Neural cell (in vitro differentiated cells): ENCODE results near the gene KIAA1958. TPM values are rescaled to one million over a fixed set of nuclear protein-coding genes. Genes with fewer than 3 reads are reported as not detected.

Experiments
- H2AFZ ChIP-seq: fragments of 200-600, 300-800 bp; sonication (generic), shearing (Covaris generic); 2 replicates; pipeline ENCODE4 v1.6.0; 2014; ENCODE audit warnings: low read depth, mild to moderate bottlenecking, antibody characterized with exemption, low read length, moderate library complexity
- H3F3A ChIP-seq: fragments of 200-600 bp; shearing (Covaris generic); 2 replicates; pipeline ENCODE4 v1.6.1; 2016; ENCODE audit warnings: mild to moderate bottlenecking, moderate library complexity, mixed read lengths, antibody characterized with exemption, low read length; ENCODE audit not compliant: insufficient read depth, poor library complexity, severe bottlenecking
- H3K27ac ChIP-seq: fragments of 200-600, 300-800 bp; sonication (generic), shearing (Covaris generic); 2 replicates; pipeline ENCODE4 v1.5.1; 2014; ENCODE audit warnings: mild to moderate bottlenecking, low read length, moderate library complexity
- H3K27me3 ChIP-seq: fragments of 300-800, 200-600 bp; sonication (generic), shearing (Covaris generic); 2 replicates; pipeline ENCODE4 v1.6.0; 2014; ENCODE audit warnings: mild to moderate bottlenecking, low read depth, low read length, moderate library complexity; ENCODE audit not compliant: insufficient read depth
- H3K36me3 ChIP-seq: fragments of 300-800, 200-600 bp; sonication (generic), shearing (Covaris generic); 2 replicates; pipeline ENCODE4 v1.5.1; 2014; ENCODE audit warnings: mild to moderate bottlenecking, antibody characterized with exemption, low read length, moderate library complexity; ENCODE audit not compliant: insufficient read depth
- H3K4me2 ChIP-seq: fragments of 300-800, 200-600 bp; sonication (generic), shearing (Covaris generic); 2 replicates; pipeline ENCODE4 v1.6.0; 2014; ENCODE audit warnings: mild to moderate bottlenecking, low read length
- H3K4me3 ChIP-seq: fragments of 300-800, 200-600 bp; sonication (generic), shearing (Covaris generic); 2 replicates; pipeline ENCODE4 v1.5.1; 2014; ENCODE audit warnings: mild to moderate bottlenecking, low read length, moderate library complexity
- H3K79me2 ChIP-seq: fragments of 200-600 bp; shearing (Covaris generic); replicated peaks from 2 replicates; pipeline ENCODE4 v1.6.0; 2014; ENCODE audit warnings: mild to moderate bottlenecking, low read length, moderate library complexity; ENCODE audit not compliant: insufficient read depth
- H3K9ac ChIP-seq: fragments of 300-800, 200-600 bp; sonication (generic), shearing (Covaris generic); 2 replicates; pipeline ENCODE4 v1.6.1; 2016; ENCODE audit warnings: mild to moderate bottlenecking, low read length, mixed read lengths
- H3K9me2 ChIP-seq: fragments of 200-600 bp; shearing (Covaris generic); 2 replicates; pipeline ENCODE4 v1.6.1; 2016; ENCODE audit warnings: mild to moderate bottlenecking, low read length, mixed read lengths; ENCODE audit not compliant: insufficient read depth
- H3K9me3 ChIP-seq: fragments of 200-600, 300-800 bp; sonication (generic), shearing (Covaris generic); 2 replicates; pipeline ENCODE4 v1.6.1; 2016; ENCODE audit warnings: mild to moderate bottlenecking, mixed run types, low read length, moderate library complexity, mixed read lengths
- H4K20me1 ChIP-seq: fragments of 200-600 bp; shearing (Covaris generic); 2 replicates; pipeline ENCODE4 v1.6.1; 2016; ENCODE audit warnings: mild to moderate bottlenecking, mixed run types; ENCODE audit not compliant: insufficient read depth
- EP300 ChIP-seq: fragments of 450-650 bp; conservative IDR thresholded peaks from 2 replicates; pipeline ENCODE4 v1.6.1; 2014; ENCODE audit warnings: antibody characterized with exemption, mild to moderate bottlenecking, moderate library complexity; ENCODE audit not compliant: poor library complexity, severe bottlenecking
- EZH2 ChIP-seq: fragments of 200-600, 300-800 bp; shearing (Covaris generic), sonication (generic); IDR thresholded peaks from 2 replicates; pipeline ENCODE4 v1.6.1; 2014; ENCODE audit warnings: antibody characterized with exemption, low read length, borderline replicate concordance, mild to moderate bottlenecking; ENCODE audit not compliant: insufficient read depth, poor library complexity, severe bottlenecking
- MXI1 ChIP-seq: fragments of 450-650 bp; conservative IDR thresholded peaks from 2 replicates; pipeline ENCODE4 v1.6.1; 2014; ENCODE audit warnings: antibody characterized with exemption, mild to moderate bottlenecking; ENCODE audit not compliant: poor library complexity, severe bottlenecking
- POLR2AphosphoS5 ChIP-seq: IDR thresholded peaks from 2 replicates; pipeline ENCODE4 v1.6.1; 2012
- RAD21 ChIP-seq: fragments of 450-650 bp; conservative IDR thresholded peaks from 2 replicates; pipeline ENCODE4 v1.6.1; 2014; ENCODE audit warnings: antibody characterized with exemption, mild to moderate bottlenecking, moderate library complexity
- SMC3 ChIP-seq: fragments of 450-650 bp; conservative IDR thresholded peaks from 2 replicates; pipeline ENCODE4 v1.6.1; 2014; ENCODE audit warnings: antibody characterized with exemption, mild to moderate bottlenecking, moderate library complexity; ENCODE audit not compliant: poor library complexity
- TAF1 ChIP-seq: IDR thresholded peaks from 2 replicates; pipeline ENCODE4 v1.6.1; 2012; ENCODE audit warnings: low read depth
- polyA plus RNA-seq: library from polyadenylated mRNA; depleted of rRNA; stranded (reverse); fragments of >200 nt; gene quantifications from 2 replicates; pipeline ENCODE4 v1.2.3, GENCODE V29; 2014
- TF ChIP-seq, protein P1 (sequence below): fragments of 450-650 bp; IDR thresholded peaks from 2 replicates; pipeline ENCODE4 v1.5.1; 2014; ENCODE audit warnings: antibody characterized with exemption, mild to moderate bottlenecking, moderate library complexity; ENCODE audit not compliant: poor library complexity, severe bottlenecking
- TF ChIP-seq, protein P2 (sequence below): IDR thresholded peaks from 2 replicates; pipeline ENCODE4 v1.6.1; 2012; ENCODE audit warnings: borderline replicate concordance

Gene KIAA1958
- polyA plus RNA-seq, 1 donor from 2014 or later, result 8.4 TPM

DNA sequence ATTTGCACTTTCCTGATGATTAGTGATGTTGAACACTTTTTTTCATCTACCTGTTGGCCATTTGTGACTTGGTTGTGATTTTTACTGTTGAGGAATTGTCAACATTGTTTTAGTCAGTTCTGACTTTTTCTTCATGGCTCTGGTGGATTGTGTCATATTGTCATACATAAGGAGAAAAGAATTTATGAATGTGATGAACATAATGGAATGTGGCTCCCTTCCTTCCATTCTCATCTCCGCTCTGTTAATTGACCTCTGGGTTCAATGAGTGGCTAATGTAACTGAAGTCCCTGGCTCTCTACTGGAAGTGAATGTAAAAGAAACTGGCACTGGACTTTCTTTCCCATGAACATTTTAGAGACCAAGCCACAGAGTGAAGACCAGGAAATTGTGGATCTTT is 49.2 kb downstream of the KIAA1958 start:
- H3K4me3 ChIP-seq, result no peak overlapping the region
- H3K27me3 ChIP-seq, result no peaks in the 10 kb centered on the region
- no peaks in the 10 kb centered on the region for H3F3A ChIP-seq
- no peak overlapping the region for H3K9ac ChIP-seq
- H3K36me3 ChIP-seq, result no peaks in the 10 kb centered on the region
- H4K20me1 ChIP-seq, result no peaks in the 10 kb centered on the region
- no peak overlapping the region for H3K27ac ChIP-seq
- no peaks in the 10 kb centered on the region for H3K9me2 ChIP-seq
- no peaks in the 10 kb centered on the region for H3K9me3 ChIP-seq
- H2AFZ ChIP-seq, result no peak overlapping the region
- peaks cover 54% of the 10 kb centered on the region for H3K79me2 ChIP-seq
- no peak for TF ChIP-seq POLR2AphosphoS5
- no peak for TF ChIP-seq EZH2
- TF ChIP-seq EP300, result no peak
- TF ChIP-seq, protein P1, sequence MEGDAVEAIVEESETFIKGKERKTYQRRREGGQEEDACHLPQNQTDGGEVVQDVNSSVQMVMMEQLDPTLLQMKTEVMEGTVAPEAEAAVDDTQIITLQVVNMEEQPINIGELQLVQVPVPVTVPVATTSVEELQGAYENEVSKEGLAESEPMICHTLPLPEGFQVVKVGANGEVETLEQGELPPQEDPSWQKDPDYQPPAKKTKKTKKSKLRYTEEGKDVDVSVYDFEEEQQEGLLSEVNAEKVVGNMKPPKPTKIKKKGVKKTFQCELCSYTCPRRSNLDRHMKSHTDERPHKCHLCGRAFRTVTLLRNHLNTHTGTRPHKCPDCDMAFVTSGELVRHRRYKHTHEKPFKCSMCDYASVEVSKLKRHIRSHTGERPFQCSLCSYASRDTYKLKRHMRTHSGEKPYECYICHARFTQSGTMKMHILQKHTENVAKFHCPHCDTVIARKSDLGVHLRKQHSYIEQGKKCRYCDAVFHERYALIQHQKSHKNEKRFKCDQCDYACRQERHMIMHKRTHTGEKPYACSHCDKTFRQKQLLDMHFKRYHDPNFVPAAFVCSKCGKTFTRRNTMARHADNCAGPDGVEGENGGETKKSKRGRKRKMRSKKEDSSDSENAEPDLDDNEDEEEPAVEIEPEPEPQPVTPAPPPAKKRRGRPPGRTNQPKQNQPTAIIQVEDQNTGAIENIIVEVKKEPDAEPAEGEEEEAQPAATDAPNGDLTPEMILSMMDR, result no peak
- TF ChIP-seq, protein P2, sequence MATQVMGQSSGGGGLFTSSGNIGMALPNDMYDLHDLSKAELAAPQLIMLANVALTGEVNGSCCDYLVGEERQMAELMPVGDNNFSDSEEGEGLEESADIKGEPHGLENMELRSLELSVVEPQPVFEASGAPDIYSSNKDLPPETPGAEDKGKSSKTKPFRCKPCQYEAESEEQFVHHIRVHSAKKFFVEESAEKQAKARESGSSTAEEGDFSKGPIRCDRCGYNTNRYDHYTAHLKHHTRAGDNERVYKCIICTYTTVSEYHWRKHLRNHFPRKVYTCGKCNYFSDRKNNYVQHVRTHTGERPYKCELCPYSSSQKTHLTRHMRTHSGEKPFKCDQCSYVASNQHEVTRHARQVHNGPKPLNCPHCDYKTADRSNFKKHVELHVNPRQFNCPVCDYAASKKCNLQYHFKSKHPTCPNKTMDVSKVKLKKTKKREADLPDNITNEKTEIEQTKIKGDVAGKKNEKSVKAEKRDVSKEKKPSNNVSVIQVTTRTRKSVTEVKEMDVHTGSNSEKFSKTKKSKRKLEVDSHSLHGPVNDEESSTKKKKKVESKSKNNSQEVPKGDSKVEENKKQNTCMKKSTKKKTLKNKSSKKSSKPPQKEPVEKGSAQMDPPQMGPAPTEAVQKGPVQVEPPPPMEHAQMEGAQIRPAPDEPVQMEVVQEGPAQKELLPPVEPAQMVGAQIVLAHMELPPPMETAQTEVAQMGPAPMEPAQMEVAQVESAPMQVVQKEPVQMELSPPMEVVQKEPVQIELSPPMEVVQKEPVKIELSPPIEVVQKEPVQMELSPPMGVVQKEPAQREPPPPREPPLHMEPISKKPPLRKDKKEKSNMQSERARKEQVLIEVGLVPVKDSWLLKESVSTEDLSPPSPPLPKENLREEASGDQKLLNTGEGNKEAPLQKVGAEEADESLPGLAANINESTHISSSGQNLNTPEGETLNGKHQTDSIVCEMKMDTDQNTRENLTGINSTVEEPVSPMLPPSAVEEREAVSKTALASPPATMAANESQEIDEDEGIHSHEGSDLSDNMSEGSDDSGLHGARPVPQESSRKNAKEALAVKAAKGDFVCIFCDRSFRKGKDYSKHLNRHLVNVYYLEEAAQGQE, result no peak
- TF ChIP-seq TAF1, result no peak
- no peak for TF ChIP-seq RAD21
- TF ChIP-seq MXI1, result no peak
- TF ChIP-seq SMC3, result no peak
- no peak overlapping the region for H3K4me2 ChIP-seq

DNA sequence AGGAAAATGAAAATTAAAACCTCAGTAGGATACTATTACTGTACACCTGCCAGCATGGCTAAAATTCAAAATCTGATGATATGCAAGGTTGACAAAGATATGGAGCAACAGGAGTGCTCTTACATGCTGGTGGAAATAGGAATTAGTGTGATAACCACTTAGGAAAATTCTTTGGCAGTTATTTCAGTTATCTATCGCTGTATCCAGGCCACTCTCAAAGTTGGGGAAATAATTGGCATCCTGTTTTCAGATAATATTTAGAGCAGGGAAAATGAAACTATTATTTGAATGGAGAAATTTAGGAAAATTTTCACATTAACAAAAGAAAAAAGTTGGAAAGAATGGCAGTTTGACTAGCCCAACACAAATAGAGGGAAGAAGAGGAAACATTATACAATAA is 50.9 kb downstream of the KIAA1958 start:
- Histone ChIP-seq H3K9me2 (no peaks in the 10 kb centered on the region), H3K36me3 (no peaks in the 10 kb centered on the region), H3F3A (no peaks in the 10 kb centered on the region), H3K27ac (no peak overlapping the region), H4K20me1 (no peaks in the 10 kb centered on the region), H3K79me2 (peaks cover 52% of the 10 kb centered on the region), H3K4me3 (no peak overlapping the region), H2AFZ (no peak overlapping the region), H3K9me3 (no peaks in the 10 kb centered on the region), H3K4me2 (no peak overlapping the region), H3K27me3 (no peaks in the 10 kb centered on the region), H3K9ac (no peak overlapping the region)
- TF ChIP-seq POLR2AphosphoS5, result no peak
- no peak for TF ChIP-seq RAD21
- TF ChIP-seq TAF1, result no peak
- no peak for TF ChIP-seq EP300

DNA sequence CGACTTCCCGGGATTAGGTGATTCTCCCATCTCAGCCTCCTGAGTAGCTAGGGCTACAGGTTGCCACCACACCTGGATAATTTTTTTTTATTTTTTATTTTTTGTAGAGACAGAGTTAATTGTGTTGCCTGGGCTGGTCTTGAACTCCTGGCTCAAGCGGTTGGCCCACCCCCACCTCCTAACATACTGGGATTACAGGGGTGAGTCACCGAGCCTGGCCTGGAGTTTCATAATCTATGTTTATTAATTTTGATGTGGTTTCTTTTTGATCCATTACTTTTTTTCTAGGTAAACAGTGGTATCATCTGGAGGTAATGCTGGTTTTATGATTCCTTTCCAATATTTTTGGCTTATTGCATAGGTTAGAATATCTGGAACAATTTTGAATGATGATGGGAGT is 54.2 kb downstream of the KIAA1958 start:
- H3F3A ChIP-seq, result no peaks in the 10 kb centered on the region
- H3K9me2 ChIP-seq, result no peaks in the 10 kb centered on the region
- H4K20me1 ChIP-seq, result no peaks in the 10 kb centered on the region
- H3K27ac ChIP-seq, result no peak overlapping the region
- no peak for TF ChIP-seq MXI1
- TF ChIP-seq TAF1, result no peak
- TF ChIP-seq, protein P2, result no peak
- no peak for TF ChIP-seq POLR2AphosphoS5
- TF ChIP-seq, protein P1, result no peak
- TF ChIP-seq EP300, result no peak
- no peak for TF ChIP-seq SMC3
- no peak for TF ChIP-seq RAD21
- TF ChIP-seq EZH2, result no peak
- H3K79me2 ChIP-seq, result peaks cover 47% of the 10 kb centered on the region
- no peak overlapping the region for H3K9ac ChIP-seq
- no peak overlapping the region for H2AFZ ChIP-seq
- H3K4me3 ChIP-seq, result no peak overlapping the region
- H3K36me3 ChIP-seq, result no peaks in the 10 kb centered on the region
- H3K9me3 ChIP-seq, result no peaks in the 10 kb centered on the region
- H3K4me2 ChIP-seq, result no peak overlapping the region
- no peaks in the 10 kb centered on the region for H3K27me3 ChIP-seq
